ENCODE data around the gene CCDC87.
"Not testable (repeated sequence)": the region's sequence is repeated elsewhere in the genome, so short reads cannot be mapped to it uniquely, and the experiment has no call there.

The CCDC87 gene

GRCh38 chr11:66559866-66560676, 32.8 kb downstream of the CCDC87 start:
- no peak overlapping the region for H3K4me3 ChIP-seq (ENCODE audit: low read depth, low read length)
- DNase-seq (ENCODE audit: low read depth), result no peak

DNA sequence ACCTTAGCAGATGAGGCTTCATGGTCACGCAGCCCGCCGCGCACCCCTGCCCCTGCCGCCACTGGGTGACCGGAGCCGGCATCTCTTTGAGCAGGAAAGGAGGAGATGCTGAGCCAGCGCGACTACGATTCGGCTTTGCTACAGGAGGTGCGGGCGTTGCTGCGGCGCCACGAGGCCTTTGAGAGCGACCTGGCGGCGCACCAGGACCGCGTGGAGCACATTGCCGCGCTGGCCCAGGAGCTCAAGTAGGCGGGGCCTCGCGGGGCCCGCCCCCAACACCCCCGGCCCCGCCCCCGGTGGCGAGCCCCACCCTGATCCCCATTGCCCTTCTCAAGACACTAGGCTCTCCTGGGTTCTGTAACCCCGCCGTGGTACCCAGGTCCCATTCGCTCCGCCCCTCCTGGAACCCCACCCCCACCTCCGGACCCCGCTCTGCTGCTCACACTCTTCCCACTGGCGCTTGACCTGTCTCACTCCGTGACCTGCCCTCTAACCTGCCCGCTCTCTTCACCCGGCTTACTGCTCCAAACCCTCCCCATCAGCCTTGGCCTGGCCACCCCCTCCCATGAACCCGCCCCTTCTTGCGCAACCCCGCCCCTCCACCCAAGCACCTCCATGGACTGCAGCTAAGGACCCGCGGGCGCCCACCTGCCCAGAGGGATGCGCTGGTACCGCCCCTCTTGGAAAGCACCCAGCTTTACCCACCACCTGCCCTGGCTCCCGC, 33.6 kb downstream of the CCDC87 start:
- H3K4me3 ChIP-seq (ENCODE audit: low read depth, low read length), result no peak overlapping the region
- no peak for DNase-seq (ENCODE audit: low read depth)

DNA sequence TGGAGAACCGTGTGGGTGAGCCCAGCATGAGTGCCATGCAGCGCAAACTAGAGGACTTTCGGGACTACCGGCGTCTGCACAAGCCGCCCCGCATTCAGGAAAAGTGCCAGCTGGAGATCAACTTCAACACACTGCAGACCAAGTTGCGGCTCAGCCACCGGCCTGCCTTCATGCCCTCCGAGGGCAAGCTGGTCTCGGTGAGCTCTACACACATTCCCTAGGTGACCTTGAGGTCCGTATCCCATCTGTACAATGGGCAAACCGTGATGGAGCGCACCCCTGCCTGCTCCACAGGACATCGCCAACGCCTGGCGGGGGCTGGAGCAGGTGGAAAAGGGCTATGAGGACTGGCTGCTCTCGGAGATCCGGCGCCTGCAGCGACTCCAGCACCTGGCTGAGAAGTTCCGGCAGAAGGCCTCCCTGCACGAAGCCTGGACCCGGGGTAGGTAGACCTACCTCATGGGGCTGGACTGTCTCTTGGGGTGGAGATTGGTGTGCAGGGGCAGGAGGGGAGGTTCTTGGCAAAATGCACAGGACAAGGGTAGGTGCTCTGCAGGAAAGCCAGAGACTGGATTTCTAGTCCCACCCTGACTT, 35.0 kb downstream of the CCDC87 start:
- no peak overlapping the region for H3K4me3 ChIP-seq (ENCODE audit: low read depth, low read length)
- no peak for DNase-seq (ENCODE audit: low read depth)

GRCh38 chr11:66556086-66556485, 36.8 kb downstream of the CCDC87 start:
- no peak overlapping the region for H3K4me3 ChIP-seq (ENCODE audit: low read depth, low read length)
- no peak for DNase-seq (ENCODE audit: low read depth)

DNA sequence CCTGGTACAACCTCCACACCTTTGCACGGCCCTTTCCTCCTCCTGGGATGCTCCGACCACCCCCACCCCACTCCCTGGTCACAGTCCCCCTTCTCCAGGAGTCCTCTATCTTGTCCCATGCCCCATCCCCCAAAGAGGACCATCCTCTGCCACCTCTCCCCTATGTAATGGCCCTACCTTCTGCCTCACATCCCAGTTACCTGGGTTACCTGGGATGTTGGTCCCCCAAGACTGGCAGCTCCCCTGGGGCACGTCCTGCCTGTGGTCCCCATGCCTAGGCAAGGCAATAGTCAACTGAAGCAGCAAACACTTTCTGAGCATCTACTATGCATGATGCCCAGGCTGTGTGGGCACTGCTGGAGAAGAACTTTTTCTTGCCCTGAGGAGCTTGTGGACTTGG, 37.4 kb downstream of the CCDC87 start:
- H3K4me3 ChIP-seq (ENCODE audit: low read depth, low read length), result no peak overlapping the region

DNA sequence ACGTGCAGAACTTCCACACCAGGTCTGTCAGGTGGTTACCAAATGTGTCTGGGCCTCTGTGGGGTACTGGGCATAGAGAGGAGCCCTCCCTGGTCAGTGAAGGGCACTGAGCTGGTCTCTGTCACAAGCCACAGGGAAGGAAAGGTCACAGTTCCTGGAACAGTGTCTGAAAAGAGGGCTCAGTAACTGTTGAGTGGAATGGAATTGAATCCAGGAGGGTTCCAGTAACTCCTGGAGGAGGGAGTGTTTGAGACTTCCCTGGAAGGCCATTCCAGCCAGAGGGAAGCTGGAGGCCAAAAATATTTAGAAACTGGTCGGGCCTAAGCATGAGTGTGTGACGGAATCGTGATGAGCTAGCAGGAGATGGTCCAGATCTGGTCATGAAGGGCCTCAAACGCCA, 38.3 kb downstream of the CCDC87 start:
- DNase-seq (ENCODE audit: low read depth), result no peak
- no peak overlapping the region for H3K4me3 ChIP-seq (ENCODE audit: low read depth, low read length)

More for the DNA sequence above, 37.4 kb downstream of the CCDC87 start:
- no peak for DNase-seq (ENCODE audit: low read depth)

DNA sequence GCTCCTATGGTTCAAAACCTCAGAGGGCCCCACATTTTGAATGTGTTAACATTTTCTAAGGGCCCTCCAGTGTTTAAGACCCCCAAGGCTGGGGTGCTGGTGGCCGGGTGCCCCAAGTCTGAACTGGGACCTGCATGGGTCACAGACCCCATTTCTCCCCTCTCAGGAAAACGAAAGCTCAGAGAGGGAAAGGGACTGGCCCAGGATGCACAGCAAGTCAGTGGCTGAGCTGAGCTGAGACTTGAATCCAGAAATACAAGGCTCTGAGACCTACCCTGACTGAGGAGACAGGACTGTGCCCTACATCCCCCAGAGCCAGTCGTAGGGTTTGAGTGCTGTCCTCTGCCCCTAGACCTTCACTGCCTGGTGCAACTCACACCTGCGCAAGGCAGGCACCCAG, 42.0 kb downstream of the CCDC87 start:
- no peak overlapping the region for H3K4me3 ChIP-seq (ENCODE audit: low read depth, low read length)
- DNase-seq (ENCODE audit: low read depth), result no peak

- DNase-seq (ENCODE audit: low read depth), result no peak
- no peak overlapping the region for H3K4me3 ChIP-seq (ENCODE audit: low read depth, low read length)
Observed at GRCh38 chr11:66549696-66550095, 43.2 kb downstream of the CCDC87 start.

- no peak for DNase-seq (ENCODE audit: low read depth)
- H3K4me3 ChIP-seq (ENCODE audit: low read depth, low read length), result no peak overlapping the region
Observed at GRCh38 chr11:66548774-66549630, 43.9 kb downstream of the CCDC87 start.

GRCh38 chr11:66548041-66548440, 44.8 kb downstream of the CCDC87 start:
- H3K4me3 ChIP-seq (ENCODE audit: low read depth, low read length), result no peak overlapping the region
- no peak for DNase-seq (ENCODE audit: low read depth)

GRCh38 chr11:66547662-66548009, 45.2 kb downstream of the CCDC87 start:
- no peak overlapping the region for H3K4me3 ChIP-seq (ENCODE audit: low read depth, low read length)

GRCh38 chr11:66546966-66547661, 45.7 kb downstream of the CCDC87 start:
- no peak for DNase-seq (ENCODE audit: low read depth)
- H3K4me3 ChIP-seq (ENCODE audit: low read depth, low read length), result no peak overlapping the region

More at GRCh38 chr11:66547662-66548009, 45.2 kb downstream of the CCDC87 start:
- no peak for DNase-seq (ENCODE audit: low read depth)

GRCh38 chr11:66546368-66546965, 46.4 kb downstream of the CCDC87 start, which contains the start of gene ACTN3:
Gene ACTN3 (plus strand): TSS chr11:66546903. CDS start chr11:66546938, 35 bp downstream.
- peak within 1 kb of the TSS; percentile 80 for H3K4me3 ChIP-seq (ENCODE audit: low read depth, low read length)
- peak; percentile 6 for DNase-seq (ENCODE audit: low read depth)

- H3K4me3 ChIP-seq (ENCODE audit: low read depth, low read length), result peak within 1 kb of the TSS; percentile 80
- peak; percentile 87 for DNase-seq (ENCODE audit: low read depth)
Observed at GRCh38 chr11:66545701-66546367, 47.0 kb downstream of the CCDC87 start, which contains the start of gene ZDHHC24. Gene ZDHHC24 (minus strand): TSS chr11:66546048. CDS start chr11:66546003, 45 bp downstream.

DNA sequence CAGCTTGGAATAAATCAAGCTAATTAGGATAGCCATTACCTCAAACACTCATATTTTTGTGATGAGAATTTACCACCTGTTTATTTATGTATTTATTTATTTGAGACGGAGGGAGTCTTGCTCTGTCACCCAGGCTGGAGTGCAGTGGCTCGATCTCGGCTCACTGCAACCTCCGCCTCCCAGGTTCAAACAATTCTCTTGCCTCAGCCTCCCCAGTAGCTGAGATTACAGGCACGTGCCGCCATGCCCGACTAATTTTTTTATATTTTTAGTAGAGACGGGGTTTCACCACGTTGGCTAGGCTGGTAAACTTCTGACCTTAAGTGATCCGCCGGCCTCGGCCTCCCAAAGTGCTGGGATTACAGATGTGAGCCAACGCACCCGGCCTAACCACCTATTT, 47.9 kb downstream of the CCDC87 start:
- H3K4me3 ChIP-seq (ENCODE audit: low read depth, low read length), result peak overlapping the region; percentile 80
- not testable (repeated sequence) for DNase-seq (ENCODE audit: low read depth)

GRCh38 chr11:66543263-66544107, 49.4 kb downstream of the CCDC87 start:
- DNase-seq (ENCODE audit: low read depth), result peak; percentile 9
- no peak overlapping the region for H3K4me3 ChIP-seq (ENCODE audit: low read depth, low read length)

- no peak for DNase-seq (ENCODE audit: low read depth)
- H3K4me3 ChIP-seq (ENCODE audit: low read depth, low read length), result no peak overlapping the region
Observed at GRCh38 chr11:66542362-66542761, 50.5 kb downstream of the CCDC87 start.

Measured in skeletal muscle cell (primary cell).